ENCODE measurements around the gene CCL1.

DNA sequence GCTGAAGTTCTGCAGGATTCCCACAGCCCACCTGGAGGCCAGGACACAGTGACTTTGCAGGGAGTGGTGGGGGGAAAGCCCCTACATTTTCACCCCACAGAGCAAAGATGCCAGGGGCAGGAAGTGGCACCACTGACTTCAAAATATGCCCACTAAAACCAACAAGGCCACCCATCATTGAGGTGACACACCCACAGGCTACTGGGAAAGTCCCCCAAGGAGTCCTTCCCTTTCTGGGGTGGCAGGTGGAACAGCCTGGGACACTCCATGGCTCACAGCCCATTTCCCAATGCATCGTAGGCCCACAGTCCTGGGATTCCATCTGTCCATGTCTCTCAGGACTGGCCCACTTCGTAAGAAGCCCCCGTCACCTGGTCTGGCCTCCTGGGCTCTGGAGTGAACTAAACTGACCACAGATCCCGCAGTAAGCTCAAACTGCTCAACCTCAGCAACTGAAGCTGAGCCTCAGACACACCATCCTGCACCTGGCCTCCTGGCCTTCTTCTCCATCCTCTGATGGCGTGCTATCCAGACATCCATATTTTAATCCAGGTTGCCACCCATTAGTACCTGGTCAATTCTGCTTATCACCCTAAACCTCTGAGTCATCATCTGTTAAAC is 7.5 kb upstream of the CCL1 start:
- TF ChIP-seq, protein P1, sequence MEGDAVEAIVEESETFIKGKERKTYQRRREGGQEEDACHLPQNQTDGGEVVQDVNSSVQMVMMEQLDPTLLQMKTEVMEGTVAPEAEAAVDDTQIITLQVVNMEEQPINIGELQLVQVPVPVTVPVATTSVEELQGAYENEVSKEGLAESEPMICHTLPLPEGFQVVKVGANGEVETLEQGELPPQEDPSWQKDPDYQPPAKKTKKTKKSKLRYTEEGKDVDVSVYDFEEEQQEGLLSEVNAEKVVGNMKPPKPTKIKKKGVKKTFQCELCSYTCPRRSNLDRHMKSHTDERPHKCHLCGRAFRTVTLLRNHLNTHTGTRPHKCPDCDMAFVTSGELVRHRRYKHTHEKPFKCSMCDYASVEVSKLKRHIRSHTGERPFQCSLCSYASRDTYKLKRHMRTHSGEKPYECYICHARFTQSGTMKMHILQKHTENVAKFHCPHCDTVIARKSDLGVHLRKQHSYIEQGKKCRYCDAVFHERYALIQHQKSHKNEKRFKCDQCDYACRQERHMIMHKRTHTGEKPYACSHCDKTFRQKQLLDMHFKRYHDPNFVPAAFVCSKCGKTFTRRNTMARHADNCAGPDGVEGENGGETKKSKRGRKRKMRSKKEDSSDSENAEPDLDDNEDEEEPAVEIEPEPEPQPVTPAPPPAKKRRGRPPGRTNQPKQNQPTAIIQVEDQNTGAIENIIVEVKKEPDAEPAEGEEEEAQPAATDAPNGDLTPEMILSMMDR (conservative IDR thresholded peaks at IDR 0.05; ENCODE audit: low read depth, low read length): no peak
- TF ChIP-seq MAFK (IDR thresholded peaks at IDR 0.05; ENCODE audit: low read depth, low read length): no peak
- TF ChIP-seq BHLHE40 (IDR thresholded peaks at IDR 0.05; ENCODE audit: low read depth, low read length): no peak

All from IMR-90 (cell line).